GM12874 (cell line): ENCODE results near the gene DTNA.

Experiments
- TF ChIP-seq, protein P1 (sequence below): IDR thresholded peaks from 2 replicates; pipeline ENCODE4 v1.5.1; 2011; ENCODE audit warnings: low read depth, mild to moderate bottlenecking, control low read depth, low read length, moderate library complexity; ENCODE audit not compliant: insufficient read depth

Gene DTNA

DNA sequence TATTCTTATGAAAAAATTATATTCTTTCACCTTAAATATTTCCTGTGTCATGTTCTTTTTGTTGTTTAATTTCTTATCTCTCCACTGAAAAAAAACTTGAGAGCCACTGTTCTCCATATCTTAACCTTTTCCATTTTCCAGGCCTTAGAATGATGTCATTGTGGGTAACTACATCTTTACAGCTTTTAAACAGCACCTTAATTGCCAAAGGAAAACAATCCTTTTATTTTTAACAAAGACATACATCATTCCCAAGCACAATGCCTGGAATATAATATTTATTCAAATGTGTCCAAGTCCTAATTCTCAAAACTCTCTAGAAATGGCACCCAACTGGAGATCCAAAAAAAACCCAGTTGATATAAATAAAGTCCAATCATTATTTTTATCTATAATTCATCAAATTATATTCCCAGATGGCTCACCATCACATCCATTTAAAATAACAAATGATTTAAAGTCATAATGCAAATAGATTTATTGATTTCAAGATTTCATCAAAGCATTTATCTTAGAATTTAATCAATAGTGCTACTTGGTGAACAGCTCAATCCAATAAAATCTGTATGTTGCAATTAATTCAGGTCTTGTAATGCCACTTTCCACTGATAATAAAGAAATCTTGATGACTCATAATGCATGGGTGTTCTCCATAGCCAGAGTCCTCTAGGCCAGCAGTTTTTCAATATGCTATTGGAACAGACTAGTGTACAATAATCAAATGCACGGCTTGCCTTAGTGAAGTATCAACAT lies 224.0 kb downstream of the DTNA start:
- TF ChIP-seq, protein P1, sequence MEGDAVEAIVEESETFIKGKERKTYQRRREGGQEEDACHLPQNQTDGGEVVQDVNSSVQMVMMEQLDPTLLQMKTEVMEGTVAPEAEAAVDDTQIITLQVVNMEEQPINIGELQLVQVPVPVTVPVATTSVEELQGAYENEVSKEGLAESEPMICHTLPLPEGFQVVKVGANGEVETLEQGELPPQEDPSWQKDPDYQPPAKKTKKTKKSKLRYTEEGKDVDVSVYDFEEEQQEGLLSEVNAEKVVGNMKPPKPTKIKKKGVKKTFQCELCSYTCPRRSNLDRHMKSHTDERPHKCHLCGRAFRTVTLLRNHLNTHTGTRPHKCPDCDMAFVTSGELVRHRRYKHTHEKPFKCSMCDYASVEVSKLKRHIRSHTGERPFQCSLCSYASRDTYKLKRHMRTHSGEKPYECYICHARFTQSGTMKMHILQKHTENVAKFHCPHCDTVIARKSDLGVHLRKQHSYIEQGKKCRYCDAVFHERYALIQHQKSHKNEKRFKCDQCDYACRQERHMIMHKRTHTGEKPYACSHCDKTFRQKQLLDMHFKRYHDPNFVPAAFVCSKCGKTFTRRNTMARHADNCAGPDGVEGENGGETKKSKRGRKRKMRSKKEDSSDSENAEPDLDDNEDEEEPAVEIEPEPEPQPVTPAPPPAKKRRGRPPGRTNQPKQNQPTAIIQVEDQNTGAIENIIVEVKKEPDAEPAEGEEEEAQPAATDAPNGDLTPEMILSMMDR, result no peak

DNA sequence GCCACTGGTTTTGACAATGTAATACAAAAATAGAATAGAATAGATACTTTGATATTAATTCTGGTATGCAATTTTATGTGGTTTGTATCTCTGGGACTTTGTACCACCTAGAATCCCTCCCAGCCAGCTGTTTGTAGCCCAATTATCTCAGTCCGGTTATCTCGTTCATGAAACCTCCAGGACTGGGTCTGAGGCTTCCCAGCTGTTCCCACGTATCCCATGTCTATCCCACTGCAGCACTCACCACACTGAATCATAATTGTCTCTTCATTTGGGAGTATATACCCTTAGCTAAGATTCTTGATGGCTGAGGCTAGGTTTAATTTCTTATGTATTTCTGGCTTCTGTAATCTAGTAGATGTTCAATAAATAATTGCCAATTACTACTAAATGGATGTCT lies 226.7 kb downstream of the DTNA start:
- TF ChIP-seq, protein P1, result no peak

DNA sequence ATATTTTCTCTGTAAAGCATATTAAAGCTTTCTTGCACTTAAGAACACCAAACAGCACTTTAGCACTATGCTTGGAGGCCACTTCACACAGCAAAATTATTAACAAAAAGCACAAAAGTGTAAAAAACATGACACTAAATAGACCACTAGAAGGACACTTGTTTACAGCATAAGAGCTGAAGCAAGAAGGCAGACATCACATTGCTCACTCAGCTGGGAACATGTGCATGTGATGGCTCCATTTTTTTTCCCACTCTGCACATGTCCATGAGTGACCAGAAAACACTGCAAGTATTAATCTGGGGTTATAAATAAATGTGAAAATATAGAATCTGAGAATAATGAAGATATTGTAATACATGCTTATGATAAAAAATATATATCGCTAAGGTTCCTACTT lies 228.0 kb downstream of the DTNA start:
- TF ChIP-seq, protein P1, result no peak
